Activated CD4-positive, alpha-beta T cell treated with anti-CD3 and anti-CD28 coated beads, Interleukin-2, Interleukin-4, amounts not matched to agents 100 ng/mL and 50 ng/mL, durations not matched to agents 16 hours and 8 hours (primary cell): ENCODE data around the gene TCERG1L.
"Not testable (repeated sequence)": the region's sequence is repeated elsewhere in the genome, so short reads cannot be mapped to it uniquely, and the experiment has no call there.

Experiments used
- DNase-seq: peaks from one replicate; pipeline ENCODE4 v3.0.0-alpha.2; 2020; ENCODE audit warnings: low spot score

TCERG1L gene

DNA sequence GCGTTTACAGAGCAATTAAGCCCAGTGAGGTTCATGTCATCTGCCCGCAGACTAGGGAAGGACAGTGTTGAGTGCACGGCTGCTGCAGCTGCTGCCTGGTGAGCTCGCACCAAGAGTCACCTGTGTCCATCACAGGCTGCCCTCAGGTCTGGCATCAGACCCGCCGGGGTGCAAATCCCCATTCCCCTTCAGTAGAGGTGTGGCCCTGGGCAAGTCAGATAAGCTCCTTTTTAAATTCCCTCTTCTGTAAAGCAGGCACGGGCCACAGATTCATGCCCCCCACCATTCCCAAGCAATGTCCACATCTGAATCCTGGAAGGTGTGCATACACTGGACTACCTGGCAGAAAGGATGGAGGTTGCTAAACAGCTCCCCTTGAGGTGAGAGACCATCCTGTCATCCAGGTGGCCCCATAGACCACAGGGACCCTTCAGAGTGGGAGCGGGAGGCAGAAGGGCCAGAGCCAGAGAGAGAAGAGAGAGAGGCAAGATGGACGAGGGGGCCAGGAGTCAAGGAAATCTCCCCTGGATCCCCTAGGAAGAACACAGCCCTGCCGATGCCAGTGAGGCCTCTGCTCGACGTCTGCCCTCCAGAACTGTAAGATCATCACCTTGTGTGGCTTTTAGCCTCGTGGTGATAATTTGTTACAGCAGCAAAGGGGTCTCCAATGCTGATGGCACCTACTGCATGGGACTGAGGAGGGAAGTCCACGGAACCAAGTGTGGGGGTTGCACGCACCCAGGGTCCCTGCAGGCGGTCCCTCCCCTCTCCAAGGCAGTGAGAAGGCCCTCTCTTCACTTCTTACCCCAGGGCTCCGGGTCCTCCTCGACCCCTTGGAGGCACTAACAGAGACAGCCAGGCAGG is 168.8 kb downstream of the TCERG1L start:
- no peak for DNase-seq

DNA sequence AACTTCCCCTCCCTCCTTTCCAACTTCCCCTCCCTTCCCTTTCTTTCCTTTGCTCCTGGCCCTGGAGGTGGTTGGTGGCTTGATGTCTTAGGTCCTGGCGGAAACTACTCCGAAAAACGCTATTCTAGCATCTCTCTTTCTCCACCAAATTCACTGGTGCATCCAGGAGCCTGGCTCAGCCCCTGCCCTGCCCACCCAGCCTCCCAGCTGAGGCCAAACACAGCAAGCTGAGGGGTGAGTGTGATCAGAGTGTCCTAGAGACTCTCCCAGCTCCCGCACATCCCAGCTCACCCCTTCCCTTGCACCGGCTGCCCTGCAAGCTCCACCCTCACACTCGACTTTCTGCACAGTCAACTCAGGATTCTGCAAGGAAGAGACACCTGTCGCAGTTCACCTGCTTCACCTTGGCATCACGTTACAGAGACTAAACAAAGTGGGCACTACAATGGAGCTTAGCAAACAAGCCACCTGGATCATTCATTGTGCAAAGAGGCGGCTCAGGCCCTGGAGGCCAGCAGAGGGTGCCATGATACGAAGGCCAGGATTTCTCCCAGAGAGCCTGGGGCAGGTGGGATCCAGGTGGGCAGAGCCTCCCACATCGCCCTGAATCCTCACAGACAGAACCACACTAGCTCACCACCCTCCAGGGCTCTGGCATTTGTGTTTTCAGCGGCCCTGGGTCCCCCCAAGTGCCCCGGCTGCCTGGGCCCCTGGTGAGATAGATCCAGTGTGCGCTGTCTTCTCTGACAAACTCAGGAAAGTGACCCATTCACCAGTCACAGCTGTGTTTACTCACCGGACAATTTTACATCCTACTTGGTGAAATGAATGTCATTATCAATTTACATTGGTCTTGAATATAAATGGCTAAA is 169.6 kb downstream of the TCERG1L start:
- DNase-seq, result no peak

DNA sequence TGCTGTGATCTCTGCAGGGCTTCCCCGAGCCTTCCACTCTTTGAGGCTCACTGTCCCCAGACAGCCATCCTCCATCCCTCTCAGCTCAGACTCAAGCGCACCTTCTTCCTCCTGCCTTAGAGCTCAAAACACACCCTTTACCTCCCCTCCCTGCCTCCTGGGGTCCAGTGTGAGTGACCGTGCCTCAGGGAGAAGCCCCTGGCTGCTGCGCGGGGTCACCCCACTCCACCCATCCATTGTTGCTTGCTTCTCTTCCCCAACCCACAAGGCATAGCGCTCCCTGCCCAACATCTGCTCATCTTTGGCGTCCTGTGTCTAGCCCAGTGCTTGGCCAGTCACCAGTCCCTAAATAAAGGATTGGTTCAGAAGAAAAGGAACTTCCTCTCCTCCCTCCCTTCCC is 170.3 kb downstream of the TCERG1L start:
- DNase-seq, result no peak

DNA sequence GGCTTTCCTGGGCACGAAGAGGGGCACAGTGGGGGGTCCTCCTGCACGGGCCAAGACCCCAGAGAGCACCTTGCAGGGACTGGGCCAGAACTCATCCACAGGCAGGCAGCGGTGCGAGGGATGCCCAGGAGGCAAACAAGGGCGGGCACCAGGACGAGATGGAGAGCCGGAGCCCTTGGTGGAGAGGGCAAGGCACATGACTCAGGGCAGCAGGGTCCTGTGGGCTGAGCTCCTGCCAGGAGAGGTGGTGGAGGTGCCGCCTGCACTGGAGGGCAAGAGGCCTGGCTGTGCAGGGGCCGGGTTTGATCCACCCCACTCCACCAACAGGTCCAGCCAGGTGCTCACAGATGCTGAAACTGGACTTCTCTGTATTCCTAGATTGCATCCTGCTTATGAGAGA is 170.9 kb downstream of the TCERG1L start:
- DNase-seq, result no peak

DNA sequence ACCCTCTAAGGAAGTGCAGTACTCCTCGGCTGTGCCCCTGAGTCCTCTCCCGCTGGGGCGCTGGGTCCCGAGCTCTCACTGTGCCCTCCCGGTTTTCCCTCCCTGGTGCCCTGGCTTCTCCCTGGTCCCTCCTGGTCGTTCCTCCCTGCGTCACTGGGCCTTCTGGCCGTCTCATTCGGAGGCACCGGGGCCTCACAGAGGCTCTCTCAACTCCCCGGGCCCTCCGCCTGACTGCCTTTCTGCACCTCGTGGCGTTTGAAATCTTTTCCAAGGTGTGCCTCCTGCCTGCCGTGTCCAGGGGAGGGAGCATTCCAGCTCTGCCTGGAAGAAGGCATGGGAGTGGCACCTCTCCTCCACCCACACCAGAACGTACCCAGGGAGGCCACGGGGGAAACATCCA is 174.3 kb downstream of the TCERG1L start:
- no peak for DNase-seq

DNA sequence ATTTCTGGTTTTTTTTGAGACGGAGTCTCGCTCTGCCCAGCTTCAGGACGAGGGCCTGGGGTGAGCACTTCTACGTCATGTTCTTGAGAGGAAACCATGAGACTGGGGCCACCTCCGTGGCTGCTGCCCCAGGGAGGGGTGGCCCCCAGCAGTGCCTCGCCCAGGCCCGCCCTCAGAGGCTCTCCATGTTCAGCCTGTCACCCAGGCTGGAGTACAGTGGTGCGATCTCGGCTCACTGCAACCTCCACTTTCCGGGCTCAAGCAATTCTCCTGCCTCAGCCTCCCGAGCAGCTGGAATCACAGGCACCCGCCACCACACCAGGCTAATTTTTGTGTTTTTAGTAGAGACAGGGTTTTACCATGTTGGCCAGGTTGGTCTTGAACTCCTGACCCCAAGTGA is 175.2 kb downstream of the TCERG1L start:
- not testable (repeated sequence) for DNase-seq

DNA sequence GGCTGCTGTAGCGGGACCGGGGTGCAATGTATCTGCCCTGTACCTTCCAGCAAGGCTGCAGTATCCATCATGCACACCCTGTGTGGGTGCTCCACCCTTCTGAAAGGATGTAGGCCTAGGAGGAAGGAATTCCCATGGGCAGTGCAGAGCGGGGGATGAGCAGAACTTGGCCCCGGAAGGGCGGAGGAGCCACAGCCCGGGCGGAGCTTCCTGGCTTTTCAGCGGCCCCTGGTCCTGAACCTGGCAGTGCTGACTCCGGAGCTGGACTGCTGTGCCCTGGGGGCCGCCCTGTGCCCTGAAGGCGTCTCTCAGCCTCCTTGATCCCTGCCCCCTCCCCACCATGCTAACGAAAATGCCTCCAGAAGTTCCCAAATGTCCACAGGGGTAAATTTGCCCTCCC is 175.8 kb downstream of the TCERG1L start:
- DNase-seq, result no peak

DNA sequence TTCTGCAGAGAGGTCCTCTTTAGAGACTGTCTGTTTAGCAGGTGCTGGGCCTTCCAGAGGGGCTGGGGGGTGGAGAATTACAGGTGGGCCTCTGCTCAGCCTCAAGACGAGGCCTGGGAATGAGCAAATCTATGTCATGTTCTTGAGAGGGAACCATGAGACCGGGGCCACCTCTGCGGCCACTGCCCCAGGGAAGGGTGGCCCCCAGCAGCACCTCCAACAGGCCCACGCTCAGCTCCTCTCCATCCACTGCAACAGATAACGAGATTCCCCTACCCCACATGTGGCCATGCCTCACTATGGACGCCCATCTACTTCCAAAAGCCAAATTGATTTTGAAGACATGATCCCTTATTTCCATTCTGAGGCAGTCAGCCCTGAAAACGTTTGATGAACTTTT is 176.9 kb downstream of the TCERG1L start:
- DNase-seq, result no peak

DNA sequence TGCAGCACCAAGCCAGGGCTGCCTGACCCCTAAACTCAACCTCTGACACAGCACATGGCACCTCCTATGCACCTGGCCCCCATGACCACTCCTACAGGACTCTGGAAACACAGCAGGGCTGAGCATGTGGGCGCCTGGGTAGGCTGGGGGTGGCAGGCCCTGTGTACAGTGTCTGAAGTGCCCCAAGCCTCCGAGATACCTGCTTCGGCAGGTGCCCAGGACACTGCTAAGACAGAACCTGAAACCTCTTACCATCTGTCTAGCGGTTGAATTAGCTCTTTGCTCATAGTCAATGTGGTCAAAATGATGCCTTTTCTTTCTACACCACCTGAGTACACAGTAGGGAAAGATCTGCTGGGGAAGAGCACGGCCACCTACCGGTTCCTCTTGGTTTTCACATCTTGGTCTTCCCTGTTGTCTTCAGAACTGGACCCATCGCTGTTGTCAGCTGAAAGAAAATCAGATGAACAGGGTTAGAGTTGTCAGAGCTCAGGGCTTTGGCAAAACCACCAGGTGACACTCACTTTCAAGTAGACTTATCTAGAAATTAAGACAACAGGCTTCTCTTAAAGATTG is 177.4 kb downstream of the TCERG1L start:
- DNase-seq, result no peak

DNA sequence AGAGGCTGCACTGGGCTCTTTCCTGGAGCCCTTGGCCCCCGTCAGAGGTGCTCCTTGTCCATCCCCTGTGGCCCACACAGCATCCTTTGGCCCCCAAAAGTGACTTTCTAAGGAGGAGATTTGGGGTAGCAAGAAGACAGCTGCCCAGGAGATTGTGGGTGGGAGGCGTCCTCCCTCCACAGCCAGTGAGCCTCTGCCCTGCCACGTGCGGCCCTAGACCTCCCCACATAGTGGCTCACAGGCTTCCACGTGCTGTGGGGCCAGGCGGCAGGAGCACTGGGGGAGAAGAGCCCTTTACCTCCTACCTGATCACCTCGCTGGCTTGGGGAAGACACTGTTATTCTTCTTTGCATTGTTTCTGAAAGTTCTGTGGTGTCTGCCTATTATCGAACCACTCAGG is 178.8 kb downstream of the TCERG1L start:
- no peak for DNase-seq

DNA sequence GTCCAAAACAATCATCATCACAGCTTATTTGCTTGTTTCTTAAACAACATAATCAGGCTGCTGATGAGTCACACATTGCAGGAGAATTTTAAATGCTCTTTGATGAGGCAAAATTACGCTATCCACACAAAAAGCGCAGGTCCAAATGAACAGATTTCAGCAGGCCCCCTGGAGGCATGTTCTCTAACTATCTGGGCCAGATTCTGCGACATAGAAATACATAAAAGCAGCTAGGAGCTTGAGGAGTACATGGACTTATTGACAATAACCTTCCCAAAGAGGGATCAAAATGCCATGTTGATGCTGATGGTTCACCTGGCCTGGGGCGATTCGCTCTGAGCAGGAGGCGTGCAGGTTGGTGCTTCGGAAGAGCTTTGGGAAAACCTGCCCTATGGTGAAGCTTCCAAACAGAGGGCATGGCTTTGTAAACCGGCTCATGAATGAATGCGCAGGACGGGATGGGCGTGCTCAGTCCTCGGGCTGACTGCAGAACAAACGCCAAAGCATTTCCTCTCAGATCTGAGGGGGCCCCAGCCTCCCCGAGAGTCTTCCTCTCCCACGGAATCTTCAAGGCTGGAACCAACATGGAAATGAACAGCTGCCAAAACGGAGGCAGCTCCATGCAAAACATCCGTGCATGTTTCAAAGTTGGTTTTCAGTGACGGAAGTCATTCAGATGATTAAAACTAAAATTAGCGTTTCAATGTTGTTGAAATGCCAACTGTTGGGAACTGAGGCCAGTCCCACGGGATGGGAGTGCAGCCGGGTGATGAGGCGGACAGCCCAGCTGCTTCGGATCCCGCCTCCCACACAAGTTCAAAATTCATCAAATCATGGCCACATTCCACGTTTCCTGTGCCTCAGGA is 179.6 kb downstream of the TCERG1L start:
- DNase-seq, result no peak

DNA sequence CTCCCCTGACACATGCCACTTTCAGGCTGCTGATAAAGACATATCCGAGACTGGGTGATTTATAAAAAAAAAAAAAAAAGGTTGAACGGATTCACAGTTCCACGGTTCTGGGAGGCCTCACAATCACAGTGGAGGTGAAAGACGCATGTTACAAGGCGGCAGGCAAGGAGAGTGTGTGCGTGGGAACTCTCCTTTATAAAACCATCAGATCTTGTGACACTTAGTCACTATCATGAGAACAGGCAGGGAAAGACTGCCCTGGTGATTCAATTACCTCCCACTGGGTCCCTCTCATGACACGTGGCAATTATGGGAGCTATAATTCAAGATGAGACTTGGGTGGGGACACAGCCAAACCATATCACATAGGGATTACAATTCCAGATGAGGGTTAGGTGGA is 181.5 kb downstream of the TCERG1L start:
- DNase-seq, result no peak

DNA sequence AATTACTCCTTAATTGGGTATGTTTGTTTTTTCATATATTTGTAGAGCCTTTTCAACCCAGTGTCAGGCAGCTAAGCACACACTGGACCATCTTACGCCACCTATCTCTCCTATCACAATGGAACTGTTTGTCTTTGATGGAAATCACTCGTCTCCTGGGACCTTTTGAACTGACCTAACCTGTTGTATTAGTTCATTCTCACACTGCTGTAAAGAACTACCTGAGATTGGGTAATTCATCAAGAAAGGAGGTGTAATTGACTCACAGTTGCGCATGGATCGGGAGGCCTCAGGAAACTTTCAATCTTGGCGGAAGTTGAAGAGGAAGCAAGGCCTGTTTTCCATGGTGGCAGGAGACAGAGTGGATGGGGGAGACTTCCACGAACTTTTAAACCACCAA is 182.0 kb downstream of the TCERG1L start:
- DNase-seq, result no peak

DNA sequence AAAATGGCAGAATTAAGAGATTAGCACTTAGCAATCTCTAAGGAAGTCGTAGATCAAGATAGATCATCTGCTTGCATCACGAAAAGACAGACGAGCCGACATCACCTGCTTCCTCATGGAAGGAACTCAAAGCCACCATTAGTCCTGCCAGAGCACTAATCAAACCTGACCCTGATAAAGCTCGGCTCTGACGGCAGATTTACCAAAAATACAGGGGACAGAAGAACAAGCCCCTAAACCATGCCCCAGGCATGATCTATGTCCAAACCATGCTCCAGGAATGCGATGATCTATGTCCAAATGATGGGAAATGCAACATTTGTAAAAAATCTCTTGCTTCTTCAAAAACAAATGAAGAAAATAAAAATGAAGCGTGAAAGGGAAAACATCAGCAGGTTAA is 182.8 kb downstream of the TCERG1L start:
- DNase-seq, result no peak

DNA sequence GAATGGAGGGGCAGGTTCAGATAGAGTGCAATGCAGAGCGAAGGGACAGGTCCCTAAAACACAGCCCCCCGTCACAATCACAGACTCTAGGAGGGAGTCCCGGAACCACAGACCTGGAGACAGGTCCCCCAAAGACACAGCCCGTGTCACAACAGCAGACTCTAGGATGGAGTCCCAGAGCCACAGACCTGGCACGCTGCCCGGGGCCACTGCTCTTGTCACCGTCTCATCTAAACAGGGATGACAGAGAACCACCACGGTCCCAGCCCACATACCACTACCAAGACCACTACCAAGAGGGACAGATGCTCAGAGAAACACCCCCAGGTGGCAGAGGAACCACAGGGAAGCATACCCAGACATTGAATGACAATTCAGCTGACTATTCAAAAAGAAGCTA is 183.9 kb downstream of the TCERG1L start:
- no peak for DNase-seq

DNA sequence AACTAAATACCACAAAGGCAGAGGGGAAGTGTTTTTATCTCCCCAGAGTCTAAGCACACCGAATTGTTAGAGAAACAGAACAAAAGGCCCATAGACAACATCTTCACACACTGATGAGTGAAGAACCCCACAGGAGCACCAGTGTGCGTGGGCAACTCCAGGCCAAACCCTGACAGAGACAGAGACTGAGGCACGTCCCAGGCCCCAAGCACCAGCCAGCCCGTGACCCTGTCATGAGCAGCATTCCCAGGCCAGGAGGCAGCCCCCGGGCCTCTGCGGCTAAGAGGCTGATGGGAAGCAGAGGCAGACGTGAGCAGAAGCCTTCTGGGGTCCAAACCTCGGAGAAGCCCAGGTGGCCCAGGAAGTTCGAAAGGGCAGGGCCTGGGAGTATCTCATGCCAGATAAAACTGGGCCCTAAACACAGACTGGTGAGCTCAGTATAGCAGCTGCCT is 184.4 kb downstream of the TCERG1L start:
- DNase-seq, result no peak

DNA sequence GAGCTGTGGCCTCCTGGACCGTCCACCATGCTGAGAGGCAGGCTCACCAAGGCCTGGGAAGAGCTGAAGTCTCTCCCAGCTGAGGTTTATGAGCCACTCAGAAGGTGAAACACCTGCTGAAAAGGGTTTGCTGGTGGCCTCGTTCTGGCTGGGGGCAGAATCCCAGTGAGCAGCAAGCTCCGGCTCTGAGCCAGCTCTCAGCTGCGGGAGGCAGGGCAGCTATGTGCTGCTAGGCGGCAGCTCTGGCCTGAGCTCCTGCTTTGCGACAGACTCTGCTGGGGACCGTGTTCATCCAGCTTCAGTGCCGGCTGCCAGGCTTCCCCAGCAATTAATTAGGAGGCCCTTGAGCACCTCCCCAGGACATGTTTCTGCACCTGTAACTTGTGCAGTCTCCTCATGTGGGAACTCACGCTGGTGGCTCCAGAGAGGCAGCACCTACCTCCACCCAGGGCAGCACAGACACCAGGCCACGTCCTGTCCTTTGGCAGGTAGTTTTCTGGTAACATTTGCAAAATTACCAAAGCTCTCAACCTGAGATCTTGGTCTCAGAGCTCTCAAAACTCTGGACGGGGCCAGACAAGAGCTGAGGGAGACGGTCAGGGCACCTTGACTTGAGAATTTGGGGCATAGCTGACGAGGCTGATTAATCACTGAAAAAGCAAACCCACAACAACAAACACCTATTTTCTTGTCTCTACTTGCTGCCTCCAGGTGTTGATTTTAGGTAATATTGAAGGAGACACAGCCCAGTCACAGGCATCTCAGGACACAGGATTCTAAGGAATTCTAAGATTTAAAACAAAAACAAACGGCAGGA is 185.0 kb downstream of the TCERG1L start:
- no peak for DNase-seq

DNA sequence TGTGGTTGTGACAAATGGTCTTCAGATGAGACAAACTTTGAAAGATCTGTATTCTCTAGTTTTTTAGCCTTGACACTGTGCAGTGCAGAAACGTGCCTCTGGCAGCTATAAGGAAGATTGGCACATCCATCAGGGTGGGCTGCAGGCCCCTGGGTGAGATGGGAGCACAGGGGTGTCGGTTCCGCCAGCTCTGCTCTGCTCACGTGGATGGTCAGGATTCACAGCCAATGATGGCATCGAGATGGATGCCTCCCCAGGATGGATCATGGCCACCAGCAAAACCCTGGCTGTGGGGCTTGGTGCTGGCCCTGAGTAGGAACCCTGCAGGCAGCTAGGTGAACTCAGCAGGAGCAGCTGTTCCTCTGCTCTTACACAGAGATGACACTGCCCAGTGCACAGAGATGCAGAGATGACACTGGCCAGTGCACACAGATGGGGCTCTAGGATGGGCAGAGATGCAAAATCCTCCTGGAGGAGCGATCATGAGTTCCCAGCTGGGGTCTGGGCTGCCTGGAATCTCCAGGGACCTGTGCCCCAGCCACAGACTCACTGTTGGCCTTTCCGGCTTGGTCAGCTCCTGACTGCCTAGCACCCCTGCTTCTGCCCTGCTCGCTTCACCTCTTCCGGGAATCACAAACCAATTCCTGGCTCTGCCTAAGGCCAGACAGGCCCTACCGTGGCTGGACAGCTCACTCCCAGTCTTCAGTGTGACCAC is 185.9 kb downstream of the TCERG1L start:
- DNase-seq, result no peak

DNA sequence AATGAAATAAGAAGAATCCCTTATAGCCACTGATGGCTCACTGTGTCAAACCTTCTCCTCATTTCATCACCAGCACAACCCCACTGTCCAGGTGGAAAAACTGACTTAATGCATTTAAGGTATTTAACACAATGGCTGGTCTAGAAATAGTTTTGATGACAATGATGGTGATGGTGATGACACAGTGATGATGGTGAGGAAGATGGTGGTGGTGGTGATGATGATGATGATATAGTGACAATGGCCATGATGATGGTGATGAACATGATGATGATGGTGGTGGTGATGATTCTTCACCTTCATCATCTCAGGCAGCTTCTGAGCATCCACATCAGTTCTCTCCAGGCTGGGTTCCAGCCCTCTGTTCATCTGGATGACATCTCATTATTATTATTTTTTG is 186.6 kb downstream of the TCERG1L start:
- DNase-seq, result no peak

DNA sequence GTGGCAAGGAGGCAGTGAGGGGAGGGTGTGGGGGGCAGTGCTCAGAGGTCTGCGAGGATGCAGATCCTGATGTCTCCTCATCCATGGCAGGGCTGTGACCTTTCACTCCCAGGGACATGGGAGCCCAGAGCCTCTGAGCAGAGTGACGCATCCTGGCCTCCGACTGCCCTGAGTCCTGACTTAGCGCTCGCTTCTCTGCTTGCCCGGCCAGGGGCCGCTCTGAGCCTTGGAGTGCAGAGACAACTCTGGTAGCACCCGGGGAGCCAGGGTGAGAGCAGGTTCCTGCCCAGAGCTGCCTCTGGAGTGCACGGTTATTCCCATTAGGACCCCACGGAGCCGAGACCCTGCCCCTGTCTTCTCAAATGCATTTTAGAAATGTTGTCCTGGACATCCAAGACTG is 188.0 kb downstream of the TCERG1L start:
- no peak for DNase-seq
